CD4-positive, alpha-beta T cell (primary cell): ENCODE results near the gene ANTXR1. TPM values are rescaled to one million over a fixed set of nuclear protein-coding genes. Genes with fewer than 3 reads are reported as not detected.

Source experiments
- ATAC-seq: fragments of 200-7000 bp; cut with Tn5 transposase; one replicate; pipeline ENCODE4 v1.10.0; 2022; ENCODE audit warnings: mild to moderate bottlenecking; ENCODE audit not compliant: poor library complexity
- CTCF ChIA-PET: fragments of 350-600 bp; sonication (Branson Sonifier 250); formaldehyde crosslinking; loops from one replicate; lab custom pipeline; 2021; ENCODE audit warnings: antibody characterized with exemption, inconsistent platforms; lab: Charles Lee
- POLR2A ChIA-PET: fragments of 350-600 bp; sonication (Branson Sonifier 250); formaldehyde crosslinking; loops from one replicate; lab custom pipeline; 2021; ENCODE audit warnings: antibody characterized with exemption, inconsistent platforms; lab: Charles Lee
- DNase-seq, 14 experiments: peaks; one replicate each; pipeline ENCODE4 v3.0.0-alpha.2; 2013 to 2020; ENCODE audit warnings: mixed read lengths in 2 of 14
- H3K27ac ChIP-seq, 2 donors: one replicate each; pipeline versions ENCODE4 v1.5.1 to v1.7.0; 2013; ENCODE audit warnings: low read length in 2 of 2, low read depth in 1 of 2, mild to moderate bottlenecking in 1 of 2
- H3K27me3 ChIP-seq, 2 experiments: 1 replicate in 1 of 2; 2 replicates in 1 of 2; pipeline versions ENCODE4 v1.6.1 to v1.7.0; 2013; ENCODE audit warnings: low read length in 2 of 2, control low read depth in 1 of 2, mild to moderate bottlenecking in 1 of 2, moderate library complexity in 1 of 2; ENCODE audit not compliant: insufficient read depth in 2 of 2, control insufficient read depth in 1 of 2
- H3K36me3 ChIP-seq: one replicate; pipeline ENCODE4 v1.6.1; 2013; ENCODE audit warnings: low read length, control low read depth; ENCODE audit not compliant: insufficient read depth
- H3K4me1 ChIP-seq: one replicate; pipeline ENCODE4 v1.6.1; 2013; ENCODE audit warnings: low read length, control low read depth; ENCODE audit not compliant: insufficient read depth
- H3K4me3 ChIP-seq: one replicate; pipeline ENCODE4 v1.5.1; 2013; ENCODE audit warnings: mild to moderate bottlenecking, low read length, moderate library complexity
- H3K9me3 ChIP-seq, 2 experiments: 1 replicate in 1 of 2; 2 replicates in 1 of 2; pipeline versions ENCODE4 v1.6.1 to v1.7.0; 2013; ENCODE audit warnings: low read length in 2 of 2, mild to moderate bottlenecking in 2 of 2, control low read depth in 1 of 2, moderate library complexity in 1 of 2; ENCODE audit not compliant: control insufficient read depth in 1 of 2, insufficient read depth in 1 of 2
- H3K27ac Mint-ChIP-seq: one replicate; pipeline ENCODE4 v1.8.0; 2020; ENCODE audit warnings: mixed read lengths
- H3K27me3 Mint-ChIP-seq: one replicate; pipeline ENCODE4 v1.8.0; 2021; ENCODE audit warnings: mixed read lengths
- H3K36me3 Mint-ChIP-seq: one replicate; pipeline ENCODE4 v1.8.0; 2021; ENCODE audit warnings: low read depth, mixed read lengths
- H3K4me1 Mint-ChIP-seq: one replicate; pipeline ENCODE4 v1.8.0; 2021; ENCODE audit warnings: low read depth, mixed read lengths
- H3K4me3 Mint-ChIP-seq: one replicate; pipeline ENCODE4 v1.8.0; 2020; ENCODE audit warnings: mild to moderate bottlenecking, mixed read lengths
- H3K9me3 Mint-ChIP-seq: one replicate; pipeline ENCODE4 v1.8.0; 2020; ENCODE audit warnings: mixed read lengths
- CTCF ChIP-seq: fragments of 200-600 bp; IDR thresholded peaks from one replicate; pipeline ENCODE4 v1.8.0; 2022; ENCODE audit warnings: antibody characterized with exemption, mild to moderate bottlenecking
- intact Hi-C, 2 experiments: fragments of 100-400 bp; cut with DNase I in 1 of 2; cut with micrococcal nuclease in 1 of 2; formaldehyde crosslinking; loops; one replicate each; pipeline versions ENCODE4 v1.15.1 to v1.9.0; 2023 to 2025; cut with DNase I, micrococcal nuclease
- total RNA-seq, 174 experiments: library from RNA in 2 of 174; stranded (reverse) in 2 of 174; gene quantifications; one replicate each; pipeline ENCODE4 v1.2.3 and lab custom pipeline; 2021 to 2026

ANTXR1 gene
- total RNA-seq, 2 experiments from 2014 or later = not detected

- H3K4me3 Mint-ChIP-seq = no peak overlapping the region
- ATAC-seq (no peak), DNase-seq (no peak)
- no peak for TF ChIP-seq CTCF
- CTCF ChIA-PET = no interaction called here
- Histone ChIP-seq H3K36me3 (no peaks in the 10 kb centered on the region), H3K4me1 (no peaks in the 10 kb centered on the region), H3K9me3 (no peaks in the 10 kb centered on the region), H3K27me3 (no peaks in the 10 kb centered on the region), H3K4me3 (no peak overlapping the region), H3K27ac (no peak overlapping the region)
- H3K4me1 Mint-ChIP-seq = no peaks in the 10 kb centered on the region
- intact Hi-C loops = no loop called here
- POLR2A ChIA-PET = no interaction called here
- no peak overlapping the region for H3K27ac Mint-ChIP-seq
- no peaks in the 10 kb centered on the region for H3K9me3 Mint-ChIP-seq
- peaks cover 24% of the 10 kb centered on the region for H3K27me3 Mint-ChIP-seq
- no peaks in the 10 kb centered on the region for H3K36me3 Mint-ChIP-seq
Measured at GRCh38 chr2:69185807-69186206, 172.8 kb downstream of the ANTXR1 start.

- TF ChIP-seq CTCF = no peak
- ChIA-PET POLR2A (no interaction called here), CTCF (no interaction called here)
- no peaks in the 10 kb centered on the region for H3K4me1 Mint-ChIP-seq
- intact Hi-C loops = no loop called here
- Histone ChIP-seq H3K27me3 (peaks cover 0 to under 1% of the 10 kb centered on the region in 2 experiments), H3K27ac (no peak overlapping the region), H3K4me1 (no peaks in the 10 kb centered on the region), H3K9me3 (no peaks in the 10 kb centered on the region), H3K36me3 (no peaks in the 10 kb centered on the region), H3K4me3 (no peak overlapping the region)
- no peak overlapping the region for H3K4me3 Mint-ChIP-seq
- H3K27ac Mint-ChIP-seq = no peak overlapping the region
- peaks cover 23% of the 10 kb centered on the region for H3K27me3 Mint-ChIP-seq
- no peaks in the 10 kb centered on the region for H3K36me3 Mint-ChIP-seq
- DNase-seq (no peak), ATAC-seq (no peak)
- H3K9me3 Mint-ChIP-seq = no peaks in the 10 kb centered on the region
Measured at GRCh38 chr2:69186614-69187013, 173.6 kb downstream of the ANTXR1 start.

GRCh38 chr2:69188182-69188900 lies 175.4 kb downstream of the ANTXR1 start:
- ChIA-PET POLR2A (no interaction called here), CTCF (no interaction called here)
- DNase-seq = no peak
- Histone ChIP-seq H3K9me3 (no peaks in the 10 kb centered on the region), H3K36me3 (no peaks in the 10 kb centered on the region), H3K27me3 (peaks cover 0 to 3% of the 10 kb centered on the region in 2 experiments), H3K4me1 (no peaks in the 10 kb centered on the region), H3K4me3 (no peak overlapping the region), H3K27ac (no peak overlapping the region)
- ATAC-seq = no peak
- no peak overlapping the region for H3K4me3 Mint-ChIP-seq
- H3K9me3 Mint-ChIP-seq = no peaks in the 10 kb centered on the region
- TF ChIP-seq CTCF = no peak
- H3K27me3 Mint-ChIP-seq = peaks cover 23% of the 10 kb centered on the region
- H3K4me1 Mint-ChIP-seq = no peaks in the 10 kb centered on the region
- H3K27ac Mint-ChIP-seq = no peak overlapping the region
- H3K36me3 Mint-ChIP-seq = no peaks in the 10 kb centered on the region
- intact Hi-C loops = no loop called here
